ENCODE measurements around the gene DGKG.
A peak's percentile ranks its signal among the peaks of the same experiment; 100 is the strongest.

The DGKG gene

DNA sequence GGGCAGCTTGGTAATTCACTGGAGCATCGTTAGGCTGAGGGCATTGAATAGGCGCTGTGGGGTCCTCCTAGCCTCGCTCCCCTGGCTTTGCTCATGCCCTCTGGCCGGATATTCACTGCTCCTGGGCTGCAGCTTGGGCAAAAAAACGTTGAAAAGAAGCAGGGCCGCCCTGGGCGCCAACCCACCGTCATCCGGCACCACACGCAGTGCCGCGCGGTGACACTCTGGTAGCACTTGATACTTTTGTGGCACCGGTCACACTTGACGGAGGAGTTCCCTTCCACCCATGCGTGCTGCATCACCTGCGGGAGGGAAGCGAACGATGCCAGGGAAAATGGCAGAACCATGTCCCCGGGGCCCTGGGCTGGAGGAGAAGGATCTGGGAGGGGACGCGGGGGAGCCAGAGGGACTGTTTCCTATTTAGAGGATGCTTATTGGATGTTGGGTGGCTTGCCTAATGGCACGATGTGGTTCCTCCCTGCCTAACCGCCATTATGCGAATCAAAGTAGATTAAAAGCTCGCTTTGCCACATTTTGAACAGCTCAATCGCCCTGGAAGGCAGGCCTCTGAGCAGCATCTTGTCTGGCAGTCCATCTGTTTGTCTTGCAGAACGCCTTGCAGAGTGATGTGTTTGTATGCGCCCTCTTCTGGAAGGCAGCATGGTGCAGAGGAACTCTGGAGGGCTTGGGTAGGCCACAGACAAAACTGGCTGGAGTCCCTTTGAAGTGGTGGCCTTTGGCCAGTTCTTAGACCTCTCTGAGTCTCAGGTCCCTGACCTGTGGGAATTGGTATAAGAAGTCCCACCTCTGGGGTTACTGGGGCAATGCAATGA lies 93.2 kb downstream of the DGKG start:
- DNase-seq, result no peak

- DNase-seq, result no peak
Observed at GRCh38 chr3:186267758-186268157, 94.3 kb downstream of the DGKG start.

DNA sequence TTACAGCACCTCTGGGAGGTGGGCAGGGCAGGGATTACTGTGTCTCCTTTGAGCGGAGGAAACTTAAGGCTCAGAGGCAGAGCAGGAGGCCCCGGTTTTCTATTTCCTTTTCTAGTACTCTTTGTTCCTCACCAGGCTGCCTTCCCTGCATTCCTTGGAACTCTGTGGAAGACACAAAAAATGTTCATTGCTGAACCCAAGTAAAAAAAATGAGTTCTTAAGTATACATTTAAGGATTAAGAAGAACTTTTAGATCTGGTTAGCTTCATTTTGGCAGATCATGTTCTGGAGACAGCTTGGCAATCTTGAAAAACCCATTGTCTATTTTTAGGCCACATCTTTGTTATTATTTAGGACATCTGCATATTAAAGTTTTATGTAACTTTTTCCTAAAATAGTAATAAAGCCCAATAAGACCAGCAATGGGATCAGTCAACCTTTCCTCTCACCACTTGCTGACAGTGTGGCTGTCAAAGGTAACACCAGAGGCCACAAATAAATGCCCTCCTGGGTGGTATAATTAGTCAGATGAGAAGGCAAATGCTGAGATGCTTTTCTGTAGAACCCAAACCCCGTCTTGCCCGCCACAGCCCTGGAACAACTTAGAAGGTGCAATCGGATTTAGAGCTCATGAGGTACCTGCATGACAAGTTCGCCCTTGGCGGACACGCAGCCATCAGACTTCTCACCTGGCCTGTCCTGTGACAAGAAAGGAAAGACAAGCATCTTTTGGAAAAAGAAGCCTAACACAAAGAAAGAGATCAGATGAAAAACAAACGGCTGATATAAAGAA lies 97.2 kb downstream of the DGKG start:
- no peak for DNase-seq

GRCh38 chr3:186261638-186262037 lies 100.4 kb downstream of the DGKG start:
- no peak for DNase-seq

DNA sequence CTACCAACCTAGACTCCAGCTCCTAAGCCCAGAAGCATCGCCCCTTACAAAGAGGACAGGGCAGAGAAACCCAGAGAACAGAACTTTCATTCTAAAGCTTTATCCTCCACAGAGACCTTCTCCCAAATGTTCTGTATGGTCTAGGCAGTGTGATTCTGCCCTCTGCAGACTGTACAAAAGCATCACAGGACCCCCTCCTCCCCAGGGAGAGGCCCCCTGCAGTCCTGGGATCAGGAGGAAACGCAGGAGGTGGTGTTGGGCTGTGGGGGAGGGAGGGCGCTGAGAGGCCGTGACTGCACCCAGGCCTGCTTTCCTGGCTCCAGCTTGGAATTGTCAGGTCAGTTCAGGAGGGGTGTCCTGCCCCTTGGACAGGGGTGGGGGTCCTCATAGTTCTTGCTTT lies 101.3 kb downstream of the DGKG start:
- DNase-seq, result no peak

DNA sequence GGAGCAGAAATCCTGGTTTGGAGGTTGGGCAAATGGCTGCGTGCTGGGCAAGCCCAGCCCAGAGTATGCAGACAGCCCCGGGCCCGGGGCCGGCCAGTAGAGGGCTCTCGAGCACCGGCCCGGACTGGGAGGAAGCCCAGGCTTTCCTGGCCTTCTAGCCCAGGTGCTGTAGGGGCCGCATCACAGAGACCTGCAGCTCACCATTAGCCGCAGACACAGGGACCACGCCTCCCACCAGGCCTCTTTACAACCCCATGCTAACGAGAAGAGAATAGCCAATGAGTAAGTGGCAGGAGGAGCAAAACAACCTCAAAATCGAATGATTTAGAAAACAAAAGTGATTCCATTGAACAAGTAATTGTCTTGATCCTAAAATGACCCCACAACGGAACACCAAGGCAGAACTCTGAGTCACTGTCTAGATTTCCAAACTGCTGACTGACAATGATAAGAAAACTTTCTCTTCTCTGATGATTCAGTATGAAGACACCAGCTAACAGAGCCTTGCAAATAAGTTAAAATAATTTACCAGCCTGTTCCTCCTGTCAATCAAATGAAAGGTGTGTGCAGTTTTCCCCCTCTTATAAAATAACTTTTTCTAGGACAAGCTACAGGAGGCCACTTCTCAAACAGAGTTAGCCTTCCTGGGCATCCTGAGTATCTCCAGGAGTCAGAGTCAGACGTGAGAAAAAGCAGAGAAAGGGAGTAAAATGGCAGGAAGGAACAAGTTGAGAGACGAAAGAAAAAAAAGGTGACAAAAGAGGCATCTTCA lies 102.2 kb downstream of the DGKG start:
- DNase-seq, result peak; percentile 45 to 55

DNA sequence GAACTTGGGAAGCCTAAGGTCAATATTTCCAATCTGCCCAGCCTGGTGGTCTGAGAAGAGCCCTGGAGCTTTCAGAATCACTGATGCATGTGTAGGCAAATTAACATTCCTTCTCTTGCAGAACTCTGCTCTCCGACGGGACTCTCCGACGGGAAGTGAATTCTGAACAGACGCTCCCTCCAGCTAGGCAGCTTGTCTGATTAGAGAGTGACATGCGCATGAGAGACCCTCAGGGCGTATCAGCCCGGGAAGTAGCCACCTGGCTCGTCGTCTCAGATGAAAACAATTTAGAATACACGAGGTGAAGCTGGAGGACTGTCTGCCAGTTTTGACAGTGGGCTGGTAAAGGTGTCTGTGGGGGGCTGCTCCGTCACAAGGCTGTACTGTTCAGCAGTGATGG lies 103.1 kb downstream of the DGKG start:
- no peak for DNase-seq

- DNase-seq, result no peak
Observed at GRCh38 chr3:186257866-186258265, 104.2 kb downstream of the DGKG start.

- no peak for DNase-seq
Observed at GRCh38 chr3:186255703-186256331, 106.2 kb downstream of the DGKG start.

DNA sequence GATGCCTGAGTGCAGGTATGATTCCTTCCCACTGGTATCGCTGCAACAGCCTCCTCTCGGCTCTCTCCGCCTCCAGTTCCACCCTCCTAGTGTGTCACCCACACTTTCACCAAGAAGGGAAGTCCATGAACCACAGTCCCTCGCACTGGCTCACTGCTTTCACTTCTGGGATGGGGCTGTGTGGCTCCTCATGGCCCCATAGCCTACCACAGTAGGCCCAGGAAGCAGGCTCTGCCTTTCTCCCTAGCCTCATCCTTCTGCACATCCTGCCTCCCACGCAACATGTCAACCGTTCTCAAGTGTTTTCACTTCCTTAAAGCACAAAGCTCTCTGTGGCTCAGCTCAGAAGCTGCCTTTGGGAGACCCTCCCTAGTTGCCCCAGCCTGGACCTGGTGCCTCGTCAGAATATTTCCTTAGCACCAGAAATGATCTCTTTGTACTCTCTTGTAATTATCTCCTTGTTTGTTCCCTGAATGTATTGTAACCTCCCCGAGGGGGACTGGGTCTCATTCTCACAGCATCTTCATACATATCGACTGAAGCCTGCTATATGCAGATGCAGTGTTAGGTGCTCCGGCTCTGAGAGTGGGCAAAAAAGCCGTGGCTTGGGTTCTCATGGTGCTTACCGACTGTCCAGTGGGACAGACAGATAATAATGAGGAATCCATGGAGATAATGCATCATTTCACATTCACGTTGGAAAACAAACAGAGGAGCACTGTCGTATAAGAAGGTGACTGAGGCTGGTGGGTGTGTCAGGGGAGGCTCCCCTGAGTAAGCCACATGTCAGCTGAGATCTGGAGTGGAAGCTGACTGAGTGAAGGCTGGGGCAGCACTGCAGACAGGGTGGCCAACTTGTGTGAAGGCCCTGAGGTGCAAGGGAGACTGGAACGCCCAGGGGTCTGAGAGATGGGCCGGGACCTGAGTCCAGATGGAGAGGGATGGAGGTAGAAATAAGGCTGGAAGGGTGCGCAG lies 107.1 kb downstream of the DGKG start:
- DNase-seq, result peak in 1 of 2 experiments; percentile 12

DNA sequence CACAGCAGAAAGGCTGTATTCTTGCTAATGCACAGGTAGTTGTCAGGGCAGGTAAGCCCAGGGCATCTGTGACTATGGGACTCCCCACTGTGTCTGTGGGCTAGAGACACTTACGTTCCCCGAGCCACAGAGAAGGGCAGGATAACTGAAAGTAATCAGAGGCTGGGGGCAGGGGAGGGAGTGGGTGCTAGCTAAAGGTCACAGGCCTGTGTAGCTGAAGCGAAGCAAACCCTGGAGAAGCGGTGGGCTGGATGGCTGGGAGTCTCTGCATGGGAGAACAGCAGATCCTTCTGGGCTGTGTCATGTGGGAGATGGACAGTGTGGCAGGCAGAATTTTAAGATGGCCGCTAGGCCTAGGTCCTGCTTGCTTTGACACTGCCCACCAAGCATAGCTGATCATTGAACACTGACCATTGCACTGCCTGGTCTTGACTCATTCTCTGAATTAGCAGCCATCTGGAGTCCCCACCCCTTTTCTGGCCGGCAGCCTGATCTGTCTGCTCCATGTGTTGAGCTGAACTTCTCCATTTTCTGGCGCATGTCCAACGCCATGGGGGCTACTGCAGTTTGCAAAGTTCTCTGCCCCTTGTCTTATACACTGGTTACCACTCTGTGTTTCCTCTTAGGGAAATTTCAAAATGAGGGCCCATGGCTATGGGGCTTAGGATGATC lies 110.0 kb downstream of the DGKG start:
- no peak for DNase-seq

- no peak for DNase-seq
Observed at GRCh38 chr3:186248850-186249249, 113.2 kb downstream of the DGKG start.

DNA sequence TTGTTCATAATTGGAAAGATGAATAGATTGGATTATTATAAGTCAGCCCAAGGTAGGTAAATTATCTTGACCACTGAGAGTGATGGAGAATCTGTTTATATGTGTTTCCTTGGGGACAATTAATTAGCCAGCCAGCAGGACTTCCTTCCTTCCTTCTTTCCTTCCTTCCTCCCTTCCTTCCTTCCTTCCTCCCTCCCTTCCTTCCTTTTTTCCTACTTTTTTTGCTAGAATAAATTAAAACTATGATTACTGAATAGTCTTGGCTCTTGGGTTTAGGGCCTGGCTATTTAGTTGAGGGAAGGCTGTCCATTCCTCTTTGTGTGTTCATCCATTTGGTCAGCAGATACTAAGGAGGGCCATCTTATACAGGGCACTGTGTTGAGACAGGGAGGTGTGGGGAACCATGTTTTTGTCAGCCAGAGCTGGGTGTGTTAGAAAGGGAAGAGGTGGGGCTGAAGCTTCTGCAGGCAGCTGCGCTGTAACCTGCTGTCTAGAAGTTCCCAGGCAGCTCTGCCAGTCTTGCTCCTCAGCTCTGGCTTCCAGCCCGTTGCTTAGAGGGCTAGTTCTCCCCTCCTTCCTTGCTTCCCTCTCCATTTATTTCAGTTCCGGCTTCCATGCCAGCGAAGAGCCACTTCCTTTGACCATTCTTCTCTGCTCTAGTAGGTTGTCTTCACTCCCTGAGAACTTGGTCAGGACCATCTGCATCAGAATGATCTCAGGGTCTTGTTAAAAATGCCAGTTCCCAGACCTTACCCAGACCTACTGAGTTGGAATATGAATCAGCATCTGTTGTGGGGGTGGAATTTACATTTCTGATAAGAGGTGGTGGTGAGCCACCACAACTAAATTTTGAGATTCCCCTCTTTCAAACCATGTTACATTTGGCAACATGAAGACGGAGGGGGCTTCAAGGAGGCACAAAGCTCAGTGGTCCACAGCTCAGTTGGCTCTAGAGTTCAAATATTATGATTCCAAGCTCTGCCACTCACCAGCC lies 113.9 kb downstream of the DGKG start:
- no peak for DNase-seq

GRCh38 chr3:186246941-186247340 lies 115.1 kb downstream of the DGKG start:
- no peak for DNase-seq

DNA sequence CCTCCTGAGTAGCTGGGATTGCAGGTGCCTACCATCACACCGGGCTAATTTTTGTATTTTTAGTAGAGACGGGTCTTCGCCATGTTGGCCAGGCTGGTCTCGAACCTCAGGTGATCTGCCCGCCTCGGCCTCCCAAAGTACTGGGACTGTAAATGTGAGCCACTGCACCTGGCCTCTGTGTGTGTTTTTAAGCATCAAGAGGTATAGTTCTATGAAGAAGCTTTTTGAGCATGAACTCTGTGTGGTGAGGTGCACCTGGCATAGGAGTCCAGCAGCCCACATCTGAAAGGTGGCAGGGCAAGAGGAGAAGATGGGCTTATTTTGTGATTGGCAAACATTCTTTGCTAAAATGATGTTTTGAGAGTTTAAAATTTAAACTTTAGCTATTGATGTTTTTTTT lies 118.0 kb downstream of the DGKG start:
- no peak for DNase-seq

DNA sequence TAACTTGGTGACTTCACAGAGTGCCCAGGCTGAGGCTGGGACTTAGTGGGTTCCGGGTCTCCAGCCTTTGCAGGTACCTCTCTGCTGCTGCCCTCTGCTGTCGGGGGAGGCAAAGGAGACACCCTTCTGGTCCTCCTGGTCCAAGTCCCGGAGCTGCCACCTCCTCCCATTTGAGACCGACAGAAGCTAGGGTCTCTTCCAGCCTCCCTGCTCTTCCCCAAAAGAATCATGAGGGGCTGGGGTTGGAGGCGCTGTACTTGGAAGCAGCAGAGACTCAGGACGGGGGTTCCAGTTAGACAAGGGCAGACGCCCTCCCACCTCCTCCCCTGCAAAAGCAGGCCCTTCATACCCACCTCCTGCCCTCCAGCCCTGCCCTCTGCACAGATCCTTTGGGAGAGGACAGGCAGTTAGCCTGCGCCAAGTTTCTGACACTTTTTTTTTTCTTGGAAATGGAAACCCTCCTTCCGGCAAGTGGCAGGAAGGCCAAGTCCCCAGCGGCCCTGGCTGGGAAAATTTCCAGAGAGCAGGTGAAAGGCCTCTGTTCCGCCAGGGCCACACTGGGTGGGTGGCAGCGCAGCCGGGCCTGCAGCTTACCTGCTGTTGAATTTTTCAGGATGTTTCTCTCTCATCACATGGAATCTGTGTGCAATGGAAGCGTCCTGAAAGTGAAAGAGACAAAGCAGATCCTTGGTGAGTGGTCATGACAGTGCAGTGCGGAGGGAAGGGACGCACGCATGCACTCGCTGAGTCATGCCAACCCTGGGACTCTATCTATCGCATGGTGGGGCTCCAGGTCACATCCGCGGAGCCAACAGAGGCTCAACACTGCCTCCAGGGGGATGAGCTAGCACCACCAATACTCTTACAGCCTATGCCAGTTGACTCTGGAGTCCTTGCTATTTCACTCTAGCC lies 119.9 kb downstream of the DGKG start:
- peak in 1 of 2 experiments; percentile 15 for DNase-seq

DNA sequence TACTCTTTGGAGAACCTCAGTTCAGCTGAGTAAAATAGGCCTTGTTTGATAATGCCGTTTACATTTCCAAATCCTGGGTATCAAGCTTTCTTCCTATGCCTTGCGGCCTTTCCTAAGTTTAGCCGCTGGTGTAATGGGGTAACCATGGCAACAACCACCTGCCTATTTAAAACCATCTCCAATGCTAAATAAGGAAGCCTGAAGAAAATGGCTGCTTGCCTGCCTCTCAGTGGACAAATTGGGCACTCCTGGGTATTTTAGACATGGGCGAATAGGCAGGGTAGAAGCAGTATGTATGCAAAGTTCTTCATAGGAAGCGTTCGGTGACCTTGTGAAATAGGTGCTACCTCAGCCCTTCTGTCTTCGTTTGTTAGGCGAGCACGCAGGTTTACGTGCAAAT lies 122.7 kb downstream of the DGKG start:
- no peak for DNase-seq

DNA sequence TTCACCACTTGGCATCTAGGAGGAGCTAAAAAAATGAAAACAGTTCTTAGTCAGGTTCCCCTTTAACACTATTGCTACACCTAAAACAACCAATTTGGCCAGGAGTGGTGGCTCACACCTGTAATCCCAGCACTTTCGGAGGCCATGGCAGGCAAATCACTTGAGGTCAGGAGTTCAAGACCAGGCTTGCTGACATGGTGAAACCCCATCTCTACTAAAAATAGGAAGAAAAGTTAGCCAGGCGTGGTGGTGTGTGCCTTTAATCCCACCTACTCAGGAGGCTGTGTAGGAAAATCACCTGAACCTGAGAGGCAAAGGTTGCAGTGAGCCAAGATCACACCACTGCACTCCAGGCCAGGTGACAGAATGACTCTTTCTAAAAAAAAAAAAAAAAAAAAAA lies 124.1 kb downstream of the DGKG start:
- no peak for DNase-seq
